Ectodermal cell (in vitro differentiated cells): ENCODE data around the gene POLD2.

Experiments used
- H3K27ac ChIP-seq: 2 replicates; pipeline ENCODE4 v1.7.0; 2013; ENCODE audit warnings: mild to moderate bottlenecking, low read depth, low read length; ENCODE audit not compliant: insufficient read depth, poor library complexity, severe bottlenecking
- H3K27me3 ChIP-seq: 2 replicates; pipeline ENCODE4 v1.7.0; 2013; ENCODE audit warnings: mild to moderate bottlenecking, low read length; ENCODE audit not compliant: insufficient read depth, control insufficient read depth, poor library complexity, severe bottlenecking
- H3K36me3 ChIP-seq: one replicate; pipeline ENCODE4 v1.7.0; 2013; ENCODE audit warnings: low read length; ENCODE audit not compliant: control insufficient read depth, insufficient read depth
- H3K4me1 ChIP-seq: one replicate; pipeline ENCODE4 v1.7.0; 2013; ENCODE audit warnings: low read length; ENCODE audit not compliant: control insufficient read depth, insufficient read depth
- H3K4me3 ChIP-seq: 2 replicates; pipeline ENCODE4 v1.7.0; 2013; ENCODE audit warnings: low read depth, low read length, control low read depth; ENCODE audit not compliant: insufficient read depth
- H3K9me3 ChIP-seq: 2 replicates; pipeline ENCODE4 v1.7.0; 2013; ENCODE audit warnings: mild to moderate bottlenecking, low read length, moderate library complexity; ENCODE audit not compliant: control insufficient read depth
- WGBS, 2 experiments: methylation state at CpG; one replicate each; pipeline ENCODE4 v1.1.7; 2013; ENCODE audit warnings: missing lambda C conversion rate in 2 of 2; 5-methylcytosine and 5-hydroxymethylcytosine counted together

POLD2 gene

DNA sequence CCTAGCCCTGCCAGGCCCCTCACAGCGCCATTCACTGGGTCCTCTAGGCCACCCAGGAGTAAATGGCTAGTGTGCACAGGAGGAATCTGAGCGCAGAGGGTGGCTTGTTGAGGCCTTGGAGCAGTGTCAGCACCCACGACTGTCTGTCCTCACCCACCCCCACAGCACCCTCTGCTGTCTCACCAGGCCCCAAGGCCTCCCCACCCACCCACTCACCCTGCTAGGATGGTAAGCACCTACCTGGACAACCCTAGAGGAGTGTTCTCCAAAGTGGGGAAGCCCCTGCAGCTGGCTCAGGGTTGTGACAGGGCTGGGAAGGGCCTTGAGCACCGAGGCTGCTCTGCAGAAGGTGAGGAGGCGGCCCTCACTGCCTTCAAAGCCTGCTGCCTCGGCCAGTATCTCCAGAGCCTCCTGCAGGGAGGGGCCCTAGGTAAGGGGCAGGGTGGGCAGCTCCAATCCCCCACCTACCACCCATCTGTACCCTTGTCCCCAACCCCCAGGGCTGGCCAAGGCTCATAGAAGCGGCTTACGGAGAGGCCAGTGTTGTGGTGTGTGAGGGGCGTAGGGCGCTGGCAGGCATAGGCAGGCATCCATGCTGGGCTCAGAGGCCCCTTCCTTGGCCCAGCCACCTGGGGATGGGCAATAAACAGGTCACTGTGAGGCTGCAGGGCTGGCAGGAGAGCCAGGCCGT, 43.9 kb downstream of the POLD2 start:
- Histone ChIP-seq H3K36me3 (peaks cover 20% of the 10 kb centered on the region), H3K27ac (no peak overlapping the region), H3K9me3 (no peaks in the 10 kb centered on the region), H3K27me3 (peaks cover 13% of the 10 kb centered on the region), H3K4me3 (no peak overlapping the region), H3K4me1 (peaks cover 8% of the 10 kb centered on the region)
- WGBS, 2 experiments = 93 to 95% methylated on average over 11 of the region's 11 CpGs

DNA sequence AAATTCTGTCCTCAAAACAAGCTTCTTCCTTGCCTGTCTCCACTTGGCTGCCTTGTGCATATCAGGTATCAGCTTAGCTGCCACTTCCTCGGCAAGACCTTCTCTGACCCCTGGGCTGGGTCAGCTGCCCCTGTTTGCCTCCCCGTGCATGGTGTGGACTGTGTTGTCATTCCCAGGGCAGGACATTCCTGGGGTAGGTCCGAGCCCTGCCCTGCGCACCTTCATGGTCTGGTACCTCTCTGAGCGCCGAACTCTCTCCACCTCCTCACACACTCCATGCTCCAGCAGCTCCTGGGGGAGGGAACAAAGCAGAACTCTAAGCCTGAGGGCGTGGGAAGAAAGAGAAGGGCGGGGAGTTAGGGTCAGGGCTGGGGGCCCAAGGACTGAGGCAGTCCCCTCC, 44.8 kb downstream of the POLD2 start:
- WGBS, 2 experiments = 94 to 96% methylated on average over 8 of the region's 8 CpGs
- H3K27me3 ChIP-seq = peaks cover 3% of the 10 kb centered on the region
- H3K4me1 ChIP-seq = peaks cover 8% of the 10 kb centered on the region
- no peak overlapping the region for H3K4me3 ChIP-seq
- no peaks in the 10 kb centered on the region for H3K9me3 ChIP-seq
- H3K36me3 ChIP-seq = peaks cover 21% of the 10 kb centered on the region
- H3K27ac ChIP-seq = no peak overlapping the region

- Histone ChIP-seq H3K9me3 (no peaks in the 10 kb centered on the region), H3K36me3 (peaks cover 29% of the 10 kb centered on the region), H3K27ac (no peak overlapping the region), H3K27me3 (no peaks in the 10 kb centered on the region), H3K4me1 (peaks cover 8% of the 10 kb centered on the region), H3K4me3 (no peak overlapping the region)
- WGBS, 2 experiments = 94 to 95% methylated on average over 5 of the region's 5 CpGs
These were observed 45.7 kb downstream of the POLD2 start for GRCh38 chr7:44077681-44078091.

GRCh38 chr7:44077061-44077460, 46.3 kb downstream of the POLD2 start:
- Histone ChIP-seq H3K27ac (no peak overlapping the region), H3K4me1 (peaks cover 8% of the 10 kb centered on the region), H3K9me3 (no peaks in the 10 kb centered on the region), H3K36me3 (peaks cover 29% of the 10 kb centered on the region), H3K4me3 (no peak overlapping the region), H3K27me3 (no peaks in the 10 kb centered on the region)
- 95 to 96% methylated on average over 8 to 9 of the region's 9 CpGs for WGBS, 2 experiments

- no peaks in the 10 kb centered on the region for H3K9me3 ChIP-seq
- peaks cover 29% of the 10 kb centered on the region for H3K36me3 ChIP-seq
- no peaks in the 10 kb centered on the region for H3K27me3 ChIP-seq
- H3K4me3 ChIP-seq = no peak overlapping the region
- peaks cover 4% of the 10 kb centered on the region for H3K4me1 ChIP-seq
- 94 to 96% methylated on average over 20 of the region's 20 CpGs for WGBS, 2 experiments
- no peak overlapping the region for H3K27ac ChIP-seq
These were observed 47.0 kb downstream of the POLD2 start for GRCh38 chr7:44076101-44076895.

DNA sequence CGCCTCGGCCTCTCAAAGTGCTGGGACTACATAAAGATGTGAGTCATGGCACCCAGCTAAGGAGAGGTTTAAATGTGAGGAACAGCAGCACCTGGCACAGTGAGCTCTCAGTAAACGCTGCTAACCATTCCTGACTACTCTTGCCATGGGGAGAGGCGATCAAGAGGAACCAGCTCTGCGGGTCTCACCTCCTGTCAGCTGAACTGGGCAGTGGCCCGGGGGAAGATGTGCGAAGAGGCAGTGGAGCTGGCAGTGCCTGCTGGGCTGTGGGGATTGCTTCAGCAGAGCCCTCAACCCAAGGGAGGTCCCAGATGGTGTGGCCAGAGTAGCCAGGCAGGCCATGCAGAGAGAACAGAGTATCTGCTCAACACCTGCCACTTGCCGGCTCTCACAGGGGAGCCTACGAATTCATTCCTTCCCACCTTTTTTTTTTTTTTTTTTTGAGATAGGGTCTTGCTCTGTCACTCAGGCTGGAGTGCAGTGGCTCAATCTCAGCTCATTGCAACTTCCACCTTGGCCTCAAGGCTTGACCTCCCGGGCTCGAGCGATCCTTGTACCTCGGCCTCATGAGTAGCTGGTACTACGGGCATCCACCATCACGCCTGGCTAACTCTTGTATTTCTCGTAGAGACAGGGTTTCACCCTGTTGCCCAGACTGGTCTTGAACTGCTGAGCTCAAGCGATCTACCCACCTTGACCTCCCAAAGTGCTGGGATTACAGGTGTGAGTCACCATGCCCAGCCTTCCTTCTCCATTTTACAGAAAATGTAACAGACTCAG, 47.9 kb downstream of the POLD2 start:
- Histone ChIP-seq H3K4me1 (no peaks in the 10 kb centered on the region), H3K36me3 (peaks cover 29% of the 10 kb centered on the region), H3K4me3 (no peak overlapping the region), H3K27ac (no peak overlapping the region), H3K9me3 (no peaks in the 10 kb centered on the region), H3K27me3 (no peaks in the 10 kb centered on the region)
- 93 to 95% methylated on average over 17 of the region's 17 CpGs for WGBS, 2 experiments

DNA sequence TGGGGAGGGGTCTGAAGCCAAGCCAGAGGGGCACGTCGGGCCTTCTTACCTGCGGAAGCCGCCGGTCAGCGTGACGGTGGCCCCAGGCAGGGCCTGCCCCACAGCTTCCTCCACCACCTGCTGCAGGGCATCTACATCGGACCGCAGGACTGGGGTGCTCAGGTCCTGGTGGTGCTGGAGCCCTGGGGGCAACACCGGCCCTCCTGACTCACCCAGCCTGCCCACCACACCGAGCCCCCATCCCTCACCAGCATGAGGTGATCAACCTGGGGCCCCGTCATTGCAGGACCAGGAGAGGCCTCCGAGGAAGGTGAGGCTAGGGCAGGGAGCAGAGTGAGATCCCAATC, 49.0 kb downstream of the POLD2 start:
- H3K27ac ChIP-seq = no peak overlapping the region
- no peak overlapping the region for H3K4me3 ChIP-seq
- no peaks in the 10 kb centered on the region for H3K27me3 ChIP-seq
- H3K4me1 ChIP-seq = no peaks in the 10 kb centered on the region
- H3K9me3 ChIP-seq = no peaks in the 10 kb centered on the region
- WGBS, 2 experiments = 90 to 95% methylated on average over 13 of the region's 13 CpGs
- peaks cover 22% of the 10 kb centered on the region for H3K36me3 ChIP-seq

GRCh38 chr7:44073664-44074348, 49.5 kb downstream of the POLD2 start:
- Histone ChIP-seq H3K27me3 (no peaks in the 10 kb centered on the region), H3K27ac (no peak overlapping the region), H3K9me3 (no peaks in the 10 kb centered on the region), H3K36me3 (peaks cover 22% of the 10 kb centered on the region), H3K4me3 (no peak overlapping the region), H3K4me1 (no peaks in the 10 kb centered on the region)
- 93% methylated on average over 26 of the region's 26 CpGs for WGBS, 2 experiments

DNA sequence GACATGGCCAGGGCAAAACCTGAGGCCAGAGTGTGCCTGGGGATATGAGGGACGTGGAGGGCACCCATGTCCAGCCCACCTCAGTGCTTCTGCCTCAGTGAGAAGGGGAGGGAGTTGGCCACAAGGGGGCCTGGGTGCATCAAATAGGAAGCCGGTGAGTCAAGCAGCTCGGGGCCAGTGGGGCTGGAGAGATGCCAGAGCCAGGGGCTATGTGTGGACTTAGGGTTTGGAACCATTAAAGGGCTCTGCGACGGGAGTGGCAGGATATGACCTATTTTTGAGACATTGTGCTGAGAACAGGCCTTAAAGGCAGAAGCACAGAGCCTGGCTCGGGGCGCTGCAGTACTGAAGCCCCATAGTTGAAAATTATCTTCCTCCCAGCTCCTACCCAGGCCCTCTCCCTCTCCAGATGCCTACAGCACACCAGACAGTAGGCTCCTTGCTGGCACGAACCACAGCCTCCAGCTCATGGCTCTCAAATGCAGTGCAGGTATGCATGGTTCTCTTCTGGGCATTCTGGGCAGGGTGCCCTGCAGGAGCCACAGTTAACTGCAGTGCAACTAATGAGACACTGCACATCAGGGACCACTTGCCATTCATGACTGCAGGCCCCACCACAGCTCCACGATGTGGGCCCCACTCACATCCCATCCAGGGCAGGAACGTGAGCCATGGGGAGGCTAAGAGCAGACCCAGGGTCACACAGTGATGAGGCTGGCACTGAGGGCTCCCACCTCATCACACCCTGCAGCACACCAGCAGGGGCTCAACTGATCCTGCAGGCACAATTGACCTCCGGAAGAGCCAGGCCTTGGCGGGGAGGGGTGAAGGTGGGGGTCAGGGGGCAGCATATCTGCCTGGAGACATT, 50.8 kb downstream of the POLD2 start:
- Histone ChIP-seq H3K4me1 (no peaks in the 10 kb centered on the region), H3K27ac (no peak overlapping the region), H3K4me3 (no peak overlapping the region), H3K36me3 (peaks cover 11% of the 10 kb centered on the region), H3K9me3 (no peaks in the 10 kb centered on the region), H3K27me3 (no peaks in the 10 kb centered on the region)
- 73 to 80% methylated on average over 12 of the region's 12 CpGs for WGBS, 2 experiments
